PC-9 (cell line): Measurements from ENCODE around the gene PDE1C.

ENCODE experiments used
- EZH2 ChIP-seq: fragments of 200-600 bp; sonication (generic); IDR thresholded peaks from 2 replicates; pipeline ENCODE4 v1.8.0; 2017; ENCODE audit warnings: antibody characterized with exemption, low read depth
- TF ChIP-seq, protein P1 (sequence below): fragments of 200-600 bp; sonication (generic); conservative IDR thresholded peaks from 2 replicates; pipeline ENCODE4 v1.6.1; 2017; ENCODE audit warnings: mixed run types, antibody characterized with exemption, mild to moderate bottlenecking, moderate library complexity

GRCh38 chr7:31855530-31855929, 214.7 kb downstream of the PDE1C start:
- TF ChIP-seq, protein P1, sequence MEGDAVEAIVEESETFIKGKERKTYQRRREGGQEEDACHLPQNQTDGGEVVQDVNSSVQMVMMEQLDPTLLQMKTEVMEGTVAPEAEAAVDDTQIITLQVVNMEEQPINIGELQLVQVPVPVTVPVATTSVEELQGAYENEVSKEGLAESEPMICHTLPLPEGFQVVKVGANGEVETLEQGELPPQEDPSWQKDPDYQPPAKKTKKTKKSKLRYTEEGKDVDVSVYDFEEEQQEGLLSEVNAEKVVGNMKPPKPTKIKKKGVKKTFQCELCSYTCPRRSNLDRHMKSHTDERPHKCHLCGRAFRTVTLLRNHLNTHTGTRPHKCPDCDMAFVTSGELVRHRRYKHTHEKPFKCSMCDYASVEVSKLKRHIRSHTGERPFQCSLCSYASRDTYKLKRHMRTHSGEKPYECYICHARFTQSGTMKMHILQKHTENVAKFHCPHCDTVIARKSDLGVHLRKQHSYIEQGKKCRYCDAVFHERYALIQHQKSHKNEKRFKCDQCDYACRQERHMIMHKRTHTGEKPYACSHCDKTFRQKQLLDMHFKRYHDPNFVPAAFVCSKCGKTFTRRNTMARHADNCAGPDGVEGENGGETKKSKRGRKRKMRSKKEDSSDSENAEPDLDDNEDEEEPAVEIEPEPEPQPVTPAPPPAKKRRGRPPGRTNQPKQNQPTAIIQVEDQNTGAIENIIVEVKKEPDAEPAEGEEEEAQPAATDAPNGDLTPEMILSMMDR: no peak
- no peak for TF ChIP-seq EZH2
